GM18498 (cell line): ENCODE measurements around the gene CROCC.
"Not testable (repeated sequence)": the region's sequence is repeated elsewhere in the genome, so short reads cannot be mapped to it uniquely, and the experiment has no call there.

Source experiments
- ATAC-seq: cut with Tn5 transposase; IDR thresholded peaks from one replicate; pipeline ENCODE4 v1.9.1; 2021; ENCODE audit warnings: mild to moderate bottlenecking, moderate library complexity; ENCODE audit not compliant: unreplicated experiment

The CROCC gene, protein sequence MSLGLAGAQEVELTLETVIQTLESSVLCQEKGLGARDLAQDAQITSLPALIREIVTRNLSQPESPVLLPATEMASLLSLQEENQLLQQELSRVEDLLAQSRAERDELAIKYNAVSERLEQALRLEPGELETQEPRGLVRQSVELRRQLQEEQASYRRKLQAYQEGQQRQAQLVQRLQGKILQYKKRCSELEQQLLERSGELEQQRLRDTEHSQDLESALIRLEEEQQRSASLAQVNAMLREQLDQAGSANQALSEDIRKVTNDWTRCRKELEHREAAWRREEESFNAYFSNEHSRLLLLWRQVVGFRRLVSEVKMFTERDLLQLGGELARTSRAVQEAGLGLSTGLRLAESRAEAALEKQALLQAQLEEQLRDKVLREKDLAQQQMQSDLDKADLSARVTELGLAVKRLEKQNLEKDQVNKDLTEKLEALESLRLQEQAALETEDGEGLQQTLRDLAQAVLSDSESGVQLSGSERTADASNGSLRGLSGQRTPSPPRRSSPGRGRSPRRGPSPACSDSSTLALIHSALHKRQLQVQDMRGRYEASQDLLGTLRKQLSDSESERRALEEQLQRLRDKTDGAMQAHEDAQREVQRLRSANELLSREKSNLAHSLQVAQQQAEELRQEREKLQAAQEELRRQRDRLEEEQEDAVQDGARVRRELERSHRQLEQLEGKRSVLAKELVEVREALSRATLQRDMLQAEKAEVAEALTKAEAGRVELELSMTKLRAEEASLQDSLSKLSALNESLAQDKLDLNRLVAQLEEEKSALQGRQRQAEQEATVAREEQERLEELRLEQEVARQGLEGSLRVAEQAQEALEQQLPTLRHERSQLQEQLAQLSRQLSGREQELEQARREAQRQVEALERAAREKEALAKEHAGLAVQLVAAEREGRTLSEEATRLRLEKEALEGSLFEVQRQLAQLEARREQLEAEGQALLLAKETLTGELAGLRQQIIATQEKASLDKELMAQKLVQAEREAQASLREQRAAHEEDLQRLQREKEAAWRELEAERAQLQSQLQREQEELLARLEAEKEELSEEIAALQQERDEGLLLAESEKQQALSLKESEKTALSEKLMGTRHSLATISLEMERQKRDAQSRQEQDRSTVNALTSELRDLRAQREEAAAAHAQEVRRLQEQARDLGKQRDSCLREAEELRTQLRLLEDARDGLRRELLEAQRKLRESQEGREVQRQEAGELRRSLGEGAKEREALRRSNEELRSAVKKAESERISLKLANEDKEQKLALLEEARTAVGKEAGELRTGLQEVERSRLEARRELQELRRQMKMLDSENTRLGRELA (N-terminal part only)

DNA sequence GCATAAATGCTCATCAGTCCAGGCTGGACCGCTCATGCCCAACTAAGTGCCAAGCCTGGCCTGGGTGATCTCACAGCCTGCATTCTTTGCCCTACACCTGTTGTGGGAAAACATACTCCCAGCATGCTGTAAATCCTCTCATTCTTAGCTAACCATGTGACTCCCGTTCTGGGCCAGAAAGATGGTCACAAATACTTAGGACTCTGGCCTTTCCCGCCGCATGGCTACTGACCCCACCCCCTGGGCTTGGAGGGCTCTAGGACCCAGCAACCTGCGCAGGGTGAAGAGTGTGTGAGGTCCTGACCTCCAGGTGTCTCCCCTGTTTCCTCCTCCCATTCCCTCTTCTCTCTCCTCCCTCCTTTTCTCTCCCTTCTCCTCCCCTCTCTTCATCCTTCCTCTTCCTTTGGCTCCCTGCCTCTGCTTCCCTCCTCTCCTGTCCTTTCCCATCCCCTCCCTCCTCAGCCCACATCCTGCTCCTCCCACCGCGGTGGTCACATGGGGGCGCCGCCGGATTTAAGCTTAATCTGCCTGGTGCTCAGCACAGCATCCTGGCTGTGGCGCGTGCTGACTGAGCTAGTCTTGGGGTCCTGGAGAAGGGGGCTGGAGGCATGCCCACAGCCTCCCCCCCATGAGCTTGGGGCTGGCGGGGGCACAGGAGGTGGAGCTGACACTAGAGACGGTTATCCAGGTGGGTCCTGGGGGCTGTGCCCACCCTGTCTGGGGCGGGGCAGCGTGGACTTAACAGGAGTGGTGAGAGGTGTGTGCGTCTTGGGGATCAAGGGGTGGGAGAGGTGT lies at the start of gene CROCC:
CROCC (plus strand) TSS at position 541 of the 795 bp plus-strand sequence; CDS start at position 629, 88 bp downstream.
- ATAC-seq, result no peak

DNA sequence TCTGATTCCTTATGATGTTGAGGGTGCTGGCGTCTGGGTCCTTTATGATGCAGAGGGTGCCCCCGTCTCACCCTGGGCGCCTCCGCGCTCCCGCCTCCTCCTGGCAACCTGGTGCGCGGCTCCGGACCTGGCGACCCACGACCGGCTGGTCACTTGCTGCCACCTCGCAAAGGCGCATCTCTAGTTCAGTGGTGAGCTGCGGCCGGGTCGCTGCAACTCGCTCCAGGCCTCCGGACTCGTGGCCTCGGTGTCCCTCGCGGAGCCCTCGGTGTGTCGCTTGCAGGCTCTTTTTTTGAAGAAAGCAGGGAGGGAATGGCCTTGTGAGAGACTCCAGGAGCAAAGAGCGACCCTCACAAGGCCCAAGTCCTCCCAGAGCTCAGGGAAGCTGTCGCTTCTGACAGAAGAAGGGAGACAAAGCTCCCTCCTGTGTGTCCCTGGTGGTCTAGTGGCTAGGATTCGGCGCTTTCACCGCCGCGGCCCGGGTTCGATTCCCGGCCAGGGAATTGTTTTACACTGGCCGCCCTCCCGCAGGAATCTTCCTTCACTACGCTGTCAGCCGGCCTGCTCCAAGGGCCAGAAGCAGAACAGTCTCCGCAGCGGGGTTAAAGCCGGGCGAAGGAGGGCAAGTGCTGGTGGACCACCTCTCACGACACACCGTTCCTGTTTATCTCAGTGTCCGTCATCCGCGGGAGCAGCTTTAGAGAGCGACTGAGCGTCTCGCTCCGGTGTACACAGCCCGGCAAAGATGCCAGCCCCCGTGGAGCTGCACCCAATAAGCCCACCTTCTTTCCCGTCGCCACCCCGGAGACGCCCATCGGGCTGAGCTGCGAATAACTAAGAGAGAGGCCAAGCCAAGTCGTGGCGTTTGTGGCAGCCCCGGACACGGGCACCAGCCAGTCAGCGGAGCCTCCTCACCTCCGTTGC lies 49.3 kb upstream of the CROCC start:
- not testable (repeated sequence) for ATAC-seq

DNA sequence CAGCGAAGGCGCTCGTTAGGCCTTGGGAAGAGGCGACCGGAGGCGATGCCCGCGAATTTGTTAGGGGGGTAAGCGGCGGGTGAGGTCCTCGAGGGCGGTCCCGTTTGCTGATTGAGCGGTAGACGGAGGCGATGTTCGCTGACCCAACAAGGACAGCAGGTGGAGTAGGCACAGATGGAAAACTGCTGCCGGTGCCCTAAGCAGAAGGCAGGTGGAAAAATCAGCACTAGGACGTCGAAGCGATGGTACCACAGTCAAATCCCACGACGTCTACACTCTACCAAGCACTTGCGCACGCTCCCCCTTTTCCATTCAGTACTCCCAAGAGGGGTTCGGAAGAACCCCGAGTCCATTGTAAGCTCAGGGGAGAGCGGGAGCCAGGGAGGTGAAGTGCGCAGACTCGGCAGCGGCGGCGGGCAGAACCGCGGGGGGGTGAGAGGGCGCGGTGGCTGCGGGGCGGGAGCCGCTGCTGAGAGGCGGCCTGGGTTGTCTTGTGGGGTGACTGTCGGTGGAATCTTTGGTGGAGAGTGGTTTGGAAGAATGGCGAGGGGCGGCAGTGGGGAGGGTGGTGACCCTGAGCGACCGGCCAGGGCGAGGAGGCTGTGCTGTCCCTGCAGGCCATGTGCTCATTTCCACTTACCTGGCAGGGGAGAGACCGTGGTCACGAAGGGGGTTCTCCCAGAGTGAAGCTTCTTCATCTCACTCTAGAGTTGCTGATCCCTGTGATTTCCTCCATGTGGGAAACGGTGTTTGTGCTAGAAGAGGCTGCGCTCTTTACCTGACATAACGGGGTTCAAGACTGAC lies 48.5 kb upstream of the CROCC start:
- ATAC-seq, result not testable (repeated sequence)

DNA sequence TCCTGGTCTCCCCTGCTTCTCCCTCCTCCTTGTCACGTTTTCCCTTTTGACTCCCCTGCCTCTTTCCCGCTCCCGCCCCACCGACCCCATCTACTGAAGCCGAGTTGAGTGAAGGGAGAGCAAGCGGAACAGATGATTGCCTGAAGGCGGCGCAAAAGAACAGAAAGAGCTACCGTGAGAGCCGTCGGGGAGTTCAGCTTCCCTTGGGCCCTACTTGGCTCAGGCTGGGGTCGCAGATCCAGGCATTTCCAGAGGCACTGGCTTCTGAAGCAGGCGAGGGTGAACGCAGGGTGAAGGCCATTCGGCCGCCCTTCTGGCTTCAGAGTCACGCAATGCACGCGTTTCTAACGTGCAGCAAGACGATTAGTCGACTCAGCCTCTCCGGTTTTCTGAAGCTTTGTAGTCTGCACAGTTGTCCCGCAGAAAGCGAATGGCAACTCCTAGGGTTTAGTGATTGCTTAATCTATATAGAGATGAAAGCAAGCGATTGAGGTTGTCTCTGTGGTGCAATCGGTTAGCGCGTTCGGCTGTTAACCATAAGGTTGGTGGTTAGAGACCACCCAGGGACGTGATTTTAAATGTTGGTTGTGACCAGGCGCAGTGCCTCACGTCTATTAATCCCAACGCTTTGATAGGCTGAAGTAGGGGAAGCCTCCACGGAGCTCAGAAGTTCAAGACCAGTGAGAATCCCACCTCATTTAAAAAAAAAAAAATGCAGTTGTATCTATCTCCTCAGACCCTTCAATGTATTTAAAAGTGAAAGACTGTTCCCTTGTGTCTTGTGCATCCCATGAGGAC lies 46.6 kb upstream of the CROCC start:
- ATAC-seq, result not testable (repeated sequence)

DNA sequence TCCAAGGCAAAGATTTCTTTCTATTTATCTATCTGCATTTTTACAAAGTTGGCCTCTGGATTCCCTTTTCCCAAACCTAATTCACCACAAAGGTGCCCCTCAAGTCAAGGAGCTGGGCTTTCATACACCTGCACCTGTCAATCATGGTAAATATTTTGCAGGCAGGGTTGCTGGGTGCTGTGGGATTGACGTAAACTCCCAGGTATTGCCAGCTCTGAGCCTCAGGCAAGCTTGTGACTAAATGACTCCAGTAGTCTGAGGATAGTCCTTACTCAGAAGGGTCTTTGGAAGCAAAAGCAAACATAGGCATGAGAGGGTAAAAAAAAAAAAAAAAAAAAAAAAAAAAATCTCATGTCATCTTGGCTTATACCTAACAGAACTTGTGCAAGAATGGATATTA lies 40.0 kb upstream of the CROCC start:
- ATAC-seq, result not testable (repeated sequence)

DNA sequence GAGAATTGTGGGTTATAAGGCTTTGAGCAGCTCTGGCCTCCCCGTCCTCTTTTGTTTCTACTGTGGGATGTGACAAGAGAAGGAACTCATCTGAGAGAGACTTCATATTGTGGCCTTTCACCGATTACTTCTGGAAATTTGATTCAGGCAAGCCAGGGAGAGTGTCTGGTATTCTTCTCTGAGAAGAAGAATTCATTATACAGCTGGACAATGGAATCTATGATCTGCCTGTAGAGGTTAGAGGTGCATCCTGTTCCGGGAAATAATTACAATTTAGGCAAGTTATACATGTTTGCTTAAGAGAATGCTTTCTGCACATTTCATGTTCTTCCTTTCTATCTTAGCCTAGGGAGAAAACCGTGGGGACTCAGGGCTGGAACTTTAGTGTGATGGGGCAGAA lies 38.7 kb upstream of the CROCC start:
- ATAC-seq, result no peak

DNA sequence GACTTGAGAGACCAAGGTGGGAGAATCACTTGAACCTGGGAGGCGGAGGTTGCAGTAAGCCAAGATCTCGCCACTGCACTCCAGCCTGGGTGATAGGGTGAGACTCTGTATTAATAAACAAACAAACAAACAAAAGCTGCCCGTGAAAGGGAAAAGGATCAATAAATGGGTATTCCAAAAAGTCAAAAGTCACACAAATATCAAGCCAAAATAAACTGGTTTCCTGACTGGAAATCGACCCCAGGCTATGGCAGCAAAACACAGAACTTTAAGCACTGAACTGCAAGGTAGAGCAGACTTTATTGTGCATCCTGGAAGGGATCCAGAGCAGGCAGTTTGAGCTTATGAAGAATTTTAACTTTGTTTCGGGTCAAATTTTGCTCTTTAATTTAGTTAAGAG lies 37.2 kb upstream of the CROCC start:
- not testable (repeated sequence) for ATAC-seq

DNA sequence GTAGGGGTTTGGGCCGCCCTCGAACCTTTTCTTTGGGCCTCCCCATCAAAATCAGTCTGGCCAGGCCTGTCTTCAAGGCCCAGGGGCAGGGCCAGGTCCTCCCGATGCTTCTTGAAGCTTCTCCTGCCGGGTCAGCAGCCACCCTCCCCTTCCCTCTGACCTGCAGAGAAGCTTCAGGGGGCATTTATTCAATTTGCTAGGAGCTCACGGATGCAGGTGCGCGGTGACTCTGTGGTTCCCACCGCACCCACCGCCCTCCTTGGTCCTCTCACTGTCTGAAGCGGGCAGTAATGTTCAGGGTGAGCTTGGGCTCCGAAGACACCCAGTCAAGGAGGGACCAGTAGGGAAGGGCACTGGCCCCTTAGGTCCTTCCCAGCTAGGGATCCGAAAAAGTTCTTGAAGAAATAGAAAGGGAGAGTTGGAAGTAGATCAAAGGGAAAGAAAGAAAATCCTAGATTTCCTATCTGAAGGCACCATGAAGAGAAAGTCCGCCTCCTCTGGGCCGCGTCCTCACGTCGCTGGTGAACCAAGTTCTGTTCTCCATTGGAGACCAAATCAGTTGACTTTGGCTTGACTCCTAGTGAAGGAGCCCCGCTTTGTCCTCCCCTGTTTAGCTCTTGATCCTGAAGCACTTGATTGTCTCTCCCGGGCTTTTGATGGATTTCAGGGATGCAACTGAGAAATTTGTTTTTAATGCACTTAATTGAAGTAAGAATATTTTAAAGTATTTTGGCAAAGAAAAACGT lies 34.7 kb upstream of the CROCC start:
- ATAC-seq, result no peak

DNA sequence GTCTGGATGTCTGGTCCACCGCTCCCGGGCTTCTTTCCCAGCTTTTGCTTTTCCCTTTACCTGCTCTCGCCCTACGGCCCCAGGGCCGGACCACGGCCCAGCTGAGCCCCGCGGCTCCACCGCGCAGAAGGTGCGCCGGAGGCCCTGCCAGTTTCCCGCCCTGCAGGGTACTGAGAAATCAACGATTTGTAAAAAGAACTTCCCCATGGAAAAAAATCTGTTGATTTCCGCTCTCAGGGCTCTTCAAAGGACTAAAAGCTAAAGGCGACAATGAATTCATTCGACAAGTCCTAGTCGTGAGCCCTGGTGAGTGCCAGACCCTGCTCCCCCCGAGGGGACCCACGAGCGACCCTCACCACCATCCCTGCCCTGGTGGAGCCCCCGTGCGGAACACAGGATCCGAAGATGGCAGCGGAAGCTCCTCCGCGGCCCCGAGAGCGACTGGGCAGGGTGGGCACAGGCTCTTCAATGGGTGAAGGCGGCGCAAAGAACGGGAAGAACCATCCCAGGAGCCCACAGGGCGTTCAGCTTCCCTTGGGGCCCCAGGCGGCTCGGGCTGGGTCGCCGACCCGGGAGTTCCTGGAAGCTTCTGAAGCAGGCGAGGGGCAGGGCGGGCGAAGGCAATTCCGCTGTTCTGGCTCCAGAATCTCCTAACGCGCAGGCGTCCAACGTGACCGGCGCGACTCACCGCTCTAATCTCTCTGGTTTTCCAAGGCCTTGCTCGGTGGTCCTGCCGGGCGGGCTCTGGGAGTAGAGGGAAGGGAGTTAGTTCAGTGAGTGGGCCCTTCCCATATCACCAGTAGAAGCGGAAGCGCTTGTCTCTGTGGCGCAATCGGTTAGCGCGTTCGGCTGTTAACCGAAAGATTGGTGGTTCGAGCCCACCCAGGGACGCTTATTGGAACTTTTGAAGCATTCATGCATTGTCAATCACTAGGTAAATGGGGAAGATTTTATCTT lies 32.6 kb upstream of the CROCC start:
- ATAC-seq, result no peak

DNA sequence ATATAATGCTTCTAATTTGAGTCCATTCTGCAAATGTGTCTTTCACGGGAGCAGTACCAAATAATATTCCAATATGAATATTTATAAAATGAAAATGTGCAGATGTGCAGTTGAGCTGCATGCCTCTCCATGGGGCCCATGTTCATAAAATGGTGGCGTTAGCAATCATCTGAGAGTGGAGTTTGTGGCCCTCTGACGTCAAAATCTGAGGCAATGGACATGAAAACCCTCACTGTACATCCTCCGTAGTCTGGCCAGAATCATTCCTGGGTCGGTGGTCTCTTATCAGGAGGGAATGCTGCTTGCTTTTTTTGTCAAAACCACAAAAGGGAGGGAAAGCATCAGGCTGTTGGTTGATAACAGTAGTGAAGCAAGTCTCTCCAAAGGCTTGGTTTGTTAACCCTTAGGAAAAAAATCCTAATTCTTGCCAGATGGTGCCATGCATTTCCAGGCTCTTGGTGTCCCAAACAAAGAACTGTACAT lies 31.2 kb upstream of the CROCC start:
- not testable (repeated sequence) for ATAC-seq

DNA sequence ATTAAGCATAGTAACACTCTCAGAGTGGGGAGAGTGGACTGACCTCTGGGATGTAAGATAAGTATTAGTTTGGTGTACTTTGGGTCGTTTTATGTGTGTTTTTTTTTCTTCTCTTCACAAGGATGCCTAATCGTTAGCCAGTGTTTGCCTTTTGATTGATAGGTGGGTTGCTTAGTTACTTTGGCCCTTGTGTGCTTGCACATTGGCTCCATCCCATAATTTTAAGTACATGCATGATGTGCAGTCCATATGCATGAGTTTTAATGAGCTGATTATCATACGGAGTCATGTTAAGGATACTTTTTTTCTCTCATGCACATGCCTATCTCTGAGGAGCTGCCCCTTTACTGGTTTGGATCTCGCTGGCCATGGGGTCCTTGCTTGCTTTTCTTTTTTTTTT lies 30.7 kb upstream of the CROCC start:
- ATAC-seq, result not testable (repeated sequence)

DNA sequence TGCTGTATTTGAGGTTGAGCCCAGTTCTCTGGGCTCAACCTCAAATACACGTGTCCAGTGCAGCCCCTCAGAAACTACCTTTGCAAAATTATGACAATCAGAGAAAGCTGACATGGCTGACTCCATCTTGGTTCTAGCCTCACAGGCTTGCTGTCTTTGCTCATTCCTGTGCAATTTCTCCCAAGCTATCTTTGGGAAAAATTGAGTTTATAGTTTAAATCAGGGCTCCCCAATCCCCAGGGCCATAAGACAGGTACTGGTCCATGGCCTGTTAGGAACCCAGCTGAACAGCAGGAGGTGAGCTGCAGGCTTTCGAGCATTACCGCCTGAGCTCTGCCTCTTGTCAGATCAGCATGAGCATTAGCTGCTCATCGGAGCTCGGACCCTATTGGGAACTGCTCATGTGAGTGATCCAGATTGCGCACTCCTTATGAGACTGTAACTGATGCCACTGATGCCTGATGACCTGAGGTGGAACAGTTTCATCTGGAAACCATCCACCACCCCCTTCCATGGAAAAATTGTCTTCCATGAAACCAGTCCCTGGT lies 28.7 kb upstream of the CROCC start:
- not testable (repeated sequence) for ATAC-seq

DNA sequence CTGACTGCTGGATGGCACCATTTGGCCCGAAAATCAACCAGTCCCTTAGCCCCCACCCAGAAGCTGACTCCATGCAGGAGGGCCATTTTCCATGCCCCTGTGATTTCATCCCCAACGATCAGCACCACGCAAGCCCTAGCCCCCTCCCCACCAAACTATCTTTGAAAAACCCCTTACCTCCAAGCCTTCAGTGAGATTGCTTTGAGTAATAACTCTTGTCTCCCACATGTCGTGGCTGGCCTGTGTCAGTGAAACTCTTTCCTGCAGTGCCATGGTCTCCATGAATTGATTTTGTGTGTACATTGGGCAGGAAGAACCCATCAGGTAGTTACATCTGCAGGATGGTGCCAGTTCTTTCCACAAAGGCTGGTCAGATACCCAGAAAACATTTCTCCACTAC lies 27.9 kb upstream of the CROCC start:
- not testable (repeated sequence) for ATAC-seq

DNA sequence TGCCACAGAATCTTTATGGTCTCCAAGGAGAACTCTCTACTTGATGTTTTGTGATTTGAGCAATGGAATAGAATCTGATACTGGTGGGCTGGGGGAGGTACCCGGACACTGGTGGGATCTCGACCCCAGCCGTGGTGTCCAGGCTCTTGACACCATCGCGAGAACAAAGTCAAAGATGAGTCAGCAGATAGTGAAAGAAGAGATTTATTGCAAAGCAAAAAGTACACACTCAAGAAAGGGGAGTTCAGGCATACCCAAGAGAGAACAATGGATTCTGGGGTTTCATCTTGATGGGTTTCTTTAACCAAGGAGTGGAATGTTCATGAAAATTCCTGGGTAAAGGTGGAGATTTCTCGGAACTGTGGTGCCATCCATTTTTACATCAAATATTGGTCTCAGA lies 27.4 kb upstream of the CROCC start:
- not testable (repeated sequence) for ATAC-seq

DNA sequence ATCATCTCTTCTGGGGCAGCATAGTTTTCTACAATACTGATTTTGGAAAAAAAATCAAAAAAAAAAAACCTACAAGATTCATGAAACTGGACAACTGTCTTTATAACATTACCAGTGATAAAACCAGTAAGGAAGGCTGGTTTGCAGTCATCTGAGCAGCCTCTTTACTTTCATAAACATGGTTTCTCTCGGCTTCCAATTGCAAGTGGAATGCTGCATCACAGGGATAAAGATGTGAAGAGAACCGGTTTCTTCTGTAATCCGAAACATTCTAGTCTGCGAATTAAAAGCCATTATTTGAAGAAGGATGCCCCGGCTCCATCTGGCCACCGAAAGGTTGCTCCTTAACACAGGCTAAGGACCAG lies 26.5 kb upstream of the CROCC start:
- not testable (repeated sequence) for ATAC-seq
